ENCODE measurements around the gene TGM5.

DNA sequence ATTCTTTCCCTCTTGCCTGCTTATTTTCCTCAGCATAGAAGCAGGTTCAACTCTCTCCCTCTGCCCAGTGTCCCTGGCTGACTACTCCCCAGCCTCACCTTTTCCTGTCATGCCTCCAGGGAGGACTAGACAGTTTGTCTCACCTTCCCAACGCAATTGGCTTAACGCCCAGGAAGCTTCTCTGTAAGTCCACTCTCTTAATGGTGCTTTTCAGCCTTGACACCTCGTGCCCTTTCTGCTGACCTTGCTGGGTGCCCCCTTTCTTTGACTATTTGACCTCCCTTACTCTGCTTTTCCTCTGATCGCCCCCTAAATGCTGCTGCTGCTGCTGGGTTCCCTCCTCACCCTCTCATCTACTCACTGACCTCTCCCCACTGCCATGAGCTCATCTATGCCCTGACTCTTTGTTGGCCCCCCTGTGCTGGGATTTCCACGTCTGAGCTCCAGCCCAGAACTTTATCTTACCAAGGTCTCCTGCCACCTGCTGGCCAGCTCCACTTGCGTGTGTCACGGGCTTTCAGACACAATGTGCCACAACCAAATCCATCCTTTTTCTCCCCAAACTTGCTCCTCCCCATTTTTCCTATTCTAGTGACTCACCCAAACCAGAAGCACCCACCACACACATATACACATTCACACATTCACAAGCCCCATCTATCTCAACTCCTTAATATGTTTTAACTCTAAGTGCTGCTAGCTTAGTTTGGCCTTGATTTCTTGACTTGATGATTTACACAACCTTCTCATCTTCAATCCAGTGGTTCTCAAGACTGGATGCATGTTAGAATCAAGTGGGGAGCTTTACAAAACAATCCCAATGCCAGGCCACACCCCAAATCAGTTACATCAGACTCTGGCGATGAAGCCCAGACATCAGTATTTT is 62.5 kb downstream of the TGM5 start:
- TF ChIP-seq, protein P1, sequence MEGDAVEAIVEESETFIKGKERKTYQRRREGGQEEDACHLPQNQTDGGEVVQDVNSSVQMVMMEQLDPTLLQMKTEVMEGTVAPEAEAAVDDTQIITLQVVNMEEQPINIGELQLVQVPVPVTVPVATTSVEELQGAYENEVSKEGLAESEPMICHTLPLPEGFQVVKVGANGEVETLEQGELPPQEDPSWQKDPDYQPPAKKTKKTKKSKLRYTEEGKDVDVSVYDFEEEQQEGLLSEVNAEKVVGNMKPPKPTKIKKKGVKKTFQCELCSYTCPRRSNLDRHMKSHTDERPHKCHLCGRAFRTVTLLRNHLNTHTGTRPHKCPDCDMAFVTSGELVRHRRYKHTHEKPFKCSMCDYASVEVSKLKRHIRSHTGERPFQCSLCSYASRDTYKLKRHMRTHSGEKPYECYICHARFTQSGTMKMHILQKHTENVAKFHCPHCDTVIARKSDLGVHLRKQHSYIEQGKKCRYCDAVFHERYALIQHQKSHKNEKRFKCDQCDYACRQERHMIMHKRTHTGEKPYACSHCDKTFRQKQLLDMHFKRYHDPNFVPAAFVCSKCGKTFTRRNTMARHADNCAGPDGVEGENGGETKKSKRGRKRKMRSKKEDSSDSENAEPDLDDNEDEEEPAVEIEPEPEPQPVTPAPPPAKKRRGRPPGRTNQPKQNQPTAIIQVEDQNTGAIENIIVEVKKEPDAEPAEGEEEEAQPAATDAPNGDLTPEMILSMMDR (conservative IDR thresholded peaks at IDR 0.05), result peak; percentile 81
- no peak for TF ChIP-seq ZFX (IDR thresholded peaks at IDR 0.05)
